GM15510 (cell line): Measurements from ENCODE around the gene CD93.

Experiments
- POLR2A ChIP-seq: IDR thresholded peaks from 3 replicates; pipeline ENCODE4 v1.6.1; 2011; ENCODE audit warnings: borderline replicate concordance; ENCODE audit not compliant: insufficient read length; ENCODE audit errors: extremely low read depth

CD93 gene

DNA sequence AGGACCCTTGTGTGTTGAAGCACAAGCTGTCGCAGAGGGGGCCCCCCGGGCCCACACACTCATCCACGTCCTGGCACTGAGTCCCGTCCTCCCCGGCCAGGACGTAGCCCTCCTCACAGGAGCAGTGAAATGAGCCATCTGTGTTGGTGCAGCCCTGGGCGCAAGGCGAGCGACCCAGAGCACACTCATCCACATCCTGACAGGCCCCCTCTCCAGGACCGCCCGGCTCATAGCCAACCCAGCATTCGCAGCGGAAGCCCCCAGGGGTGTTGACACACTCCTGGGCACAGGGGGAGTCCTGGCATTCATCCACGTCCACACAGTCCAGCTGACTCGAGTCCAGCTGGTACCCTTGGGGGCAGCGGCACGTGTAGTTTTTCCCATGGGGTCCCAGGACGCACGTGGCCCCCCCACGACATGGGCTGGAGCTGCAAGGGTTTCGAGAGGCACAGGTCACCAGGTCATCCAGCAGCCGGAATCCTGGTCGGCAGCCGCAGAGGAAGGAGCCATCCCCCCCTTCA, 1.2 kb downstream of the CD93 start:
- TF ChIP-seq POLR2A, result no peak

DNA sequence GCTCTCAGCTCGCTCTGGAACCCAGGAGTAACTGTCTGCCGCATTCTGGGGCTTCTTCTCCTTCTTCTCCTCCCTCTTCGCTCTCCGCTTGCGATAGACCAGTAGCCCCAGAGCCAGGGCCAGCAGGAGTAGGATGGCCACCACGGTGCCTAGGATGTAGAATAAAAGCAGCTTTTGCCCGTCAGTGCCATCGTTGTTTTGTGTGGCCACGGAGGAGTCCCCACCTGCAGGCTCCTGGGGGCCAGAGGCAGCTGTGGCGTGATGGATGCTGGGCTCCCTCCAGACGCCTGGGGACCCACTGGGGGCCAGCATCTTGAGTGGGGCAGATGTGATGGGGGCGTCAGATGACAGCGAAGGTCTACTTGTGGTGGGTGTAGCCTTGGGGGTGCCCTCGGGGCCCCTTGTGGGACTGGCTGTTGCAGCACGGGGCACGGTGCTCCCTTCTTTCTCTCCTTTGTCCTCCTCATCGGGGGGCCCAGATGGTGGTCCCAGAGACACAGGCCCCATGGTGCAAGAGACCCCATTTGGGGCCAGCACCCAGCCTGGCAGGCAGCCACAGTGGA, 1.8 kb downstream of the CD93 start:
- TF ChIP-seq POLR2A, result no peak

GRCh38 chr20:23083553-23084220, 2.4 kb downstream of the CD93 start:
- no peak for TF ChIP-seq POLR2A

DNA sequence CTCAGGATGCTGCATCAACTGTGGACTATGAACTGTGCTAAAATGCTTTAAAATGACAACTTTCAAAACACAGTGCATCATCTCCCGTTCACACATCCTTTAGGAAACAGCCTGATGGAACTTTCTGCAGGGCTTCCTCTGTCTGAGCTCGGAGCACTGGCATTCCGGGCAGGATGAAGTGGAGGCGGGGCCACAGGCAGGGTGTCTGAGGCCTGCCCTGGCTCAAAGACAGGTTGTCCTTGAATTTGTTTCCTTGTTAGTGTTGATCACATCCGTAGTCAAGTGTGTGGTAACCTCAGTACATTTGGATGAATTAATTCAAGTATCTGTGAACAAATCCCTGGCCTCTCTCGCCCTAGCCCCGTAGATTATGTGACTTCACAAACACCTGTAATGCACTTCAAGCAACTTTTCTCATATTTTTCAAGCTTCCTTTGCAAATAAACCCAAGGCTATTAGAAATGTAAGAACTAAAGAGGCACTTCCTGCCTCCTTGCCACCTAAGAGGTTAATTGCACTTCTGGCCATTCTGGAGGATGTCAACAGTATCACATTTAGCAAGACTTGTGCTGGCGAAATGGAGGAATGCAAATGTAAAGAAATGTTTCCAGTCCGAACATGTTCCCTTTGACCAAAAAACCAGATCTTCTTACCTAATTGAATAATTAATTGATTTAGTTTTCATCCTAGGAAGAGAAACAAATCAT, 3.1 kb downstream of the CD93 start:
- TF ChIP-seq POLR2A, result no peak

GRCh38 chr20:23081263-23081819, 4.8 kb downstream of the CD93 start:
- TF ChIP-seq POLR2A, result no peak

DNA sequence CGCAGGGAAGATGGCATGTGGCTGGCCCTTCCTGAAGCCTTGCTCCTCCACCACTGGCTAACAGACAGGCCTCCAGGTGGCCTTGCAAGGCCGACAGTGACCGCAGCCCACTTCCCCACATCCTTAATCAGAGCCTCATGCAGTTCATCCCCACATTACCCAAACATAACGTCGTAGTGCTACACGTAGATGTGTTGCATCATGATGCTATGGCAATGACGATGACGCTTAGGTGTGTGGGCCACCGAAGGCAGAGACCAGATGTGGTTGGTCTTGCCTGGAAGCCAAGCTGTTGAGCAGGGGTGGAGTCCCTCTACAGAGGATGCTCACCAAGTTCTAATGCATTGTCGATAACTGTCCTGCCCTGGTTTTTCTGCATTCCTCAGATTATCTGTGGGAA, 5.6 kb downstream of the CD93 start:
- no peak for TF ChIP-seq POLR2A

DNA sequence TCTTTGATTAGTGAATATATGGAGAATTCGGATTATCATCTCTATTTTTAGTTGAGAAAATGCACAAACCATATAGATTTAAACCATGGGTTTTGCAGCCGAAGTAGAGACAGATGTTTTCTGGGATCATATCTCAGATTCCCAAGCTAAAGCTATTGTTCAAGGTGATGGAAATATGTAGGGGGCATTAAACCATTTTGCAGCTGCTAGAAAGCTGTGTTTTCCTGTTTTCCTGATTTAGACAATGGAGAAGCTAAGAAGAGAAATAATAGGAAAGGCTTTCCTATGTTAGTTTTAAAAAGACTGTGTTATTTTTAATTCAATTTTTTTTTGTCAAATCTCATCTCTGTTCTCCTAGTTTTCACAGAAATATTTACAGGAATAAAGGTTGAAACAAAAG, 6.2 kb downstream of the CD93 start:
- TF ChIP-seq POLR2A, result no peak

DNA sequence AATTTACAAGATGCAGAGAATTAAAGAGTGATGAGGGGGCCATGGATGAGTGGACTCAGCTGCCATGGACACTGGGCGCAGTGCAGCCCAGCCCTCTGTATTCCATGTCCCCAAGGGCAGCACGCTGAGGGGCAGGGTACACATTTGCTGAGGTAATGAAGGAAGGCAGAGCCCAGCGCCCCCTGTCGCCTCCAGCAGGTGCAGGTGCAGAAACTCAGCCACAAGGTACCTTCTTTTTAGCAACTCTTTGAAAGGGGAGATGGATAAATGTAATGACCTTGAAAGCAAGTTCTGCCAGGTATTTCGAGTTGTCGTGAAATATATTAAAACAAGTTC, 7.1 kb downstream of the CD93 start:
- no peak for TF ChIP-seq POLR2A

DNA sequence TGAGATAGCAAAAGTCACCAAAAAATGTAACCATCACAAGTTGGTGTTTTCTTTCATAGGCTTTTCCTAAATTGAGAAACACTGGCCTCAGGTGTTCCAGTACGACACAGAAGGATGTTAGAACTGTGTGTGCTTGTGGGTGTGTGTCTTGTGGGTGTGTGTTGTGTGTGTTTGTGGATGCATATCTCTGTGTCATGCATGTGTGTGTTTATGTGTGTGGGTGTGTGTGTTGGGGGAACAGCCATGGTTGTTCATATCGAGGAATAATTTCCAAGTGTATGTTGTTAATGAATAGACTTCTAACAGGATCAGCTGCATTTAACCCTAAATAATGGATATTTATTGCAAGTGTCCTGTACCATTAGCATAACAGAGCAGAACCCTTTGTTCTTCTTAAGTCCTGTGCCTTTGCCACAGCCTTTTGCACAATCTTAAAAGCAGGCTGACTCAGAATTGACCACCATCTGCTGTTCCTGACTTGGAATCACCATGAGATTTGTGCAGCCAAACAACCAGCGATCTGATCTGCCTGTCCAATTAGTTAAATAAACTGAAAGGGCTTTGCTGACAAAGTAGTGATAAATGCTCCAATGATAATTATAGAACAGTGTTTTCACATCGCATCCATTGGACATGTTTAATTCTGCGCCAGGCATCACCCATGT, 7.6 kb downstream of the CD93 start:
- TF ChIP-seq POLR2A, result no peak

GRCh38 chr20:23077277-23077676, 8.8 kb downstream of the CD93 start:
- no peak for TF ChIP-seq POLR2A

GRCh38 chr20:23074052-23074451, 12.1 kb downstream of the CD93 start:
- TF ChIP-seq POLR2A, result no peak

DNA sequence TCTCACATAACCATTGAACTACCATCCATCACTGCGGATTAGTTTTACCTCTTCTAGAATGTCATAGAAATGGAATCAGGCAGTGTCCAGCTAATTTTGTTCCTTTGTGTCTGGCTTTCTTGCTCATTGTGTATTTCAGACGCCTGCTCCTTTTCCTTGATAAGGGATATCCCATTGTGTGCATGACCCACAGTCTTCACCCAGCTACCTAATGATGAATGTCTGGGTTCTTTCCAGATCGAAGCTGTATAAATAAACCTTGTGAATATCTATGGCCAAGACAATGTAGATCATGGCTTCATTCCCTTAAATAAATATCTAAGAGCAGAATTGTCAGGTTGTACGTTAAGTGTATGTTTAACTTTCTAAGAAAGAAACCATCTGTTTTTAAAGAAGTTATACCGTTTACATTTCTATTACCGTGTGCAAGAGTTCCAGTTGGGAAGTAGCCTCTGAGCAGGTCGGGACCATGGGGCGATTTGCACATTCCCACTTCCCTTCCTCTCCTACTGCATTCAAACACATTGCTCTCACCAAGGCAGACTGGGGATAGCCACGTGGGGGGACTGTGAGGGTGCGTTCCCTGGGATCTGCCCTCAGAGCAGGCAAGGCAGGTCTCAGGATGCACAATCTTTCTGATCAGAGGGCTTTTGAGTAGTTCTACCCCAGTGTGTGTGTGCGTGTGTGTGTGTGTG, 13.1 kb downstream of the CD93 start:
- TF ChIP-seq POLR2A, result no peak

- TF ChIP-seq POLR2A, result no peak
Measured at GRCh38 chr20:23071996-23072395, 14.1 kb downstream of the CD93 start.

GRCh38 chr20:23071398-23071797, 14.7 kb downstream of the CD93 start:
- no peak for TF ChIP-seq POLR2A
